Fibroblast of pulmonary artery (primary cell): ENCODE data around the gene MLH1.

Experiments used
- DNase-seq: peaks from one replicate; pipeline ENCODE4 v3.0.0-alpha.2; 2010; ENCODE audit warnings: low read depth
- H3K4me3 ChIP-seq: replicated peaks from 2 replicates; pipeline ENCODE4 v1.5.1; 2011; ENCODE audit warnings: low read depth, mild to moderate bottlenecking, control low read depth, low read length, moderate library complexity
- TF ChIP-seq, protein P1 (sequence below): IDR thresholded peaks from 2 replicates; pipeline ENCODE4 v1.5.1; 2011; ENCODE audit warnings: mild to moderate bottlenecking, control low read depth, low read length, inconsistent platforms; ENCODE audit errors: missing control alignments

The MLH1 gene

DNA sequence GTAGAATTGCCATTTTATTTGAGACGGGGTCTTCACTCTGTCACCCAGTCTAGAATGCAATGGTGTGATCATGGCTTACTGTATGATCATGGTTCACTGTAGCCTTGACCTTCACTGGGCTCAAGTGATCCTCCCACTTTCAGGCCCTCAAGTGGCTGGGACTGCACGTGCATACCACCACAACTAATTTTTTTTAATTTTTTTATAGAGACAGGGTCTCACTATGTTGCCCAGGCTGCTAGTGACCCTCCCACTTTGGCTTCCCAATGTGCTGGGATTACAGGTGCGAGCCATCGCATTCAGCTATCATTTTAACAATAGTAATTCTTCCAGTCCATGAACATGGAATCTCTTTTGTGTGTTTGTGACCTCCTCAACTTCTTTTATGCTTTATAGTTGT is 12.3 kb upstream of the MLH1 start:
- DNase-seq: no peak
- no peak overlapping the region for H3K4me3 ChIP-seq
- TF ChIP-seq, protein P1, sequence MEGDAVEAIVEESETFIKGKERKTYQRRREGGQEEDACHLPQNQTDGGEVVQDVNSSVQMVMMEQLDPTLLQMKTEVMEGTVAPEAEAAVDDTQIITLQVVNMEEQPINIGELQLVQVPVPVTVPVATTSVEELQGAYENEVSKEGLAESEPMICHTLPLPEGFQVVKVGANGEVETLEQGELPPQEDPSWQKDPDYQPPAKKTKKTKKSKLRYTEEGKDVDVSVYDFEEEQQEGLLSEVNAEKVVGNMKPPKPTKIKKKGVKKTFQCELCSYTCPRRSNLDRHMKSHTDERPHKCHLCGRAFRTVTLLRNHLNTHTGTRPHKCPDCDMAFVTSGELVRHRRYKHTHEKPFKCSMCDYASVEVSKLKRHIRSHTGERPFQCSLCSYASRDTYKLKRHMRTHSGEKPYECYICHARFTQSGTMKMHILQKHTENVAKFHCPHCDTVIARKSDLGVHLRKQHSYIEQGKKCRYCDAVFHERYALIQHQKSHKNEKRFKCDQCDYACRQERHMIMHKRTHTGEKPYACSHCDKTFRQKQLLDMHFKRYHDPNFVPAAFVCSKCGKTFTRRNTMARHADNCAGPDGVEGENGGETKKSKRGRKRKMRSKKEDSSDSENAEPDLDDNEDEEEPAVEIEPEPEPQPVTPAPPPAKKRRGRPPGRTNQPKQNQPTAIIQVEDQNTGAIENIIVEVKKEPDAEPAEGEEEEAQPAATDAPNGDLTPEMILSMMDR: no peak

DNA sequence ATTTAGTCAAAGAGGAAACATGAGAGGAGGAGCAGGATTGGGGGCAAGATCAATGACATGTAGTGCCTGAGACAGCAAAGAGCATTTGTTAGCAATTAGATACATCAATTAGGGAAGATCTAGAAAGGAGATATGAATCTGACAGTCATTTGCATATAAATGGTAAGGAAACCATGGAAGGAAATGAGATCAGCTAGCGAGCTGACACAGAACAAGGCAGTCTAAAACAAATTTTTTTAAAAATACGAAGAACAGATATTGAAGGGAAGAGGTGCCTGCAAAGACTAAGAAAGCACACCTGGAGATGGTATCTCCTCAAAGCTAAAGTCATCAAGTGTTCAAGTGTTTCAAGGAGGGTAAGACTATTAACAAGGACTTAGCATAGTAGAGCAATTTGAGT is 5.0 kb upstream of the MLH1 start:
- TF ChIP-seq, protein P1: no peak
- DNase-seq: no peak
- no peak overlapping the region for H3K4me3 ChIP-seq

DNA sequence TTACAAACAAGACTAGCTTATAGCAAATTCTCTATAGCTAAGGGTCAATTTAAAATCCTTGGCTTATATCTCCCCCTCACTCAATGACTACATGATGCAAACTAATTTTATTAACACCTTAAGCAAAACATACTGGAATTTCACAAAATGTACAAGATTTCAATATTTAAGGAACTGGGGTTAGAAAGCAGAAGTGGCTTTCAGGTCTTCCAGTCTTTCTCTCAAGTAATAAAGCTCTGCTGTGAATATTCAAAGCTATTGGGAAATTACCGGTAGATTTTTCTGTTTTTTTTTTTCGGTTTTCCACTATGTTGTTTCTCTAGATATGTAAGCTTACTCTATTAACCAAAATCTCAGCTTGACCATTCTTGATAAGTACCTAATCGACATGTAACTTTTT is 4.3 kb upstream of the MLH1 start:
- TF ChIP-seq, protein P1: no peak
- peak overlapping the region; percentile 90 for H3K4me3 ChIP-seq
- DNase-seq: no peak

DNA sequence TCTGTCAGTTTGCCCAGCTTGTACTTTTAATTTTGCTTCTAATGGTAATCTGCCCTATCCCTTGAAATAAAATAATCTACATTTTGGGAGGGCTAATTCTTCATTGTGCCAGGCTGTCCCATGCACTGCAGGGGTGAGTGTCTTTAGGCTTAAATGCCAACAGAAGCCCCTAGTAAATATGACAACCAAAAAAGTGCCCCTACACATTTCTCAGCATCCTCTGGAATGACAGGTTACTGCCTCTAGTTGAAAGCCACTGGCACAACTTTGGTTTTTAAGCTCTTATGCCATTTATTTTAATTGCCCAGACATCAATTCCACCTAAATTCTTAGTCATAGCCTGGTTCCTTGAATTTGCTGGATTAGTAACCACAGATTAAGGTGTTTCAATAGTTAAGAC is 3.8 kb upstream of the MLH1 start:
- DNase-seq: no peak
- TF ChIP-seq, protein P1: no peak
- peak overlapping the region; percentile 90 for H3K4me3 ChIP-seq

DNA sequence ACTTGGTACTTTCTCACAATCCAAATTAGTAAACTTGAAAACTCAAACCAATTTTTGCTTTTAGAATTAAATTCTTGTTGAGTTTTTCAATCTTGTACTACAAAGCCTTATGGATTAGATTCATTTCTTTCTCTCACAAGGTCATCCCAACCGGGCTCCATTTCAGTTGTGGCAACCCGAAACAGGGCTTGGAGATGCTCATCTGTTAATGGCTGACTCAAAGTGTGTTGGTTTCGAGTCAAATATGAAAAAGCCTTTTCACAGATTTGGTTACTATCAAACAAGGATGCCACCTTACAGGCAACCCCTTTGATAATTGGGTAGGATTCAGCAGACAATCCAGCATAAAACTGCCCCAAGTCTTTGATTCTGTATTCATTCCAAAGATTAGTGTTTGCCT is 2.2 kb upstream of the MLH1 start:
- no peak for DNase-seq
- TF ChIP-seq, protein P1: no peak
- peak overlapping the region; percentile 90 for H3K4me3 ChIP-seq

DNA sequence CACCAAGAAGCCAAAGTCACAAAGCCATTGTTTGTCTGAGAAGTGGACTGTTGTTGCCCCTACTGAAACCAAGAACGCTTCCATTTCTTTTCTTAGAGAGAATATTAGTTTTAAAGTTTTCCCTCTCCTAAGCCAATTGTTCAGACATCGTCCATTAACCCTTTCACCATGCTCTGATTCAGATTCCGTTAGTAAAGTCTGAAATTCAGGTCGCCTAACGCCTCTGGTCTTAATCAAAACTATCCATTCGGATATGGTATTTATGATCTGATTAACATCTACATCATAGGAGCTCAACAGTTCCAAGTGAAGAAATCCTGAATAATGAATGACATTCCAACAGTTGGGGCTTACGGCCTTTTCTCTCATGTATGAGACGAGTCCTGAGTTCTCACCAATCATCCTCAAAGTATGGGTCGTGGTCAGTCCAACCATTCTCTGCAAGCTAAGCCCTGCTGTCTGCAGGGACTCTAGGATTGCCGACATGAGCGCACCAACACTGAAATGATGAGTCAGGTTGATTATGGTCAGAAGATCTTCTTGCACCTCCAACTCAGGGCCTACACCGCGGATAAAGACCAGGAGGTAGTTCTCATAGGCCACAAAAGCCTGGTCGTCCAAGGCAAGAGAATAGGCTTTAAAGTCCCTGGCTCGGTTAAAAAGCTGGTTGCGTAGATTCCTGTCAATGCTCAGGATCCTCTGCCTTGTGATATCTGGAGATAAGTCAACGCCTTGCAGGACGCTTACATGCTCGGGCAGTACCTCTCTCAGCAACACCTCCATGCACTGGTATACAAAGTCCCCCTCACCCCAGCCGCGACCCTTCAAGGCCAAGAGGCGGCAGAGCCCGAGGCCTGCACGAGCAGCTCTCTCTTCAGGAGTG is 1.2 kb upstream of the MLH1 start:
- DNase-seq: peak; percentile 51
- peak overlapping the region; percentile 90 for H3K4me3 ChIP-seq
- TF ChIP-seq, protein P1: no peak
